ENCODE measurements around the gene CSK.

GRCh38 chr15:74812533-74812932 lies 30.7 kb downstream of the CSK start, which contains the start of gene LMAN1L:
- TF ChIP-seq CTCF (IDR thresholded peaks at IDR 0.05 in 4 of 5, conservative IDR thresholded peaks at IDR 0.05 in 1 of 5) (no peak), POLR2A (IDR thresholded peaks at IDR 0.05) (no peak)

All from gastrocnemius medialis (tissue), 4 donors.